Measurements from ENCODE around the gene SV2A. TPM values are rescaled to one million over a fixed set of nuclear protein-coding genes. Genes with fewer than 3 reads are reported as not detected.

Gene SV2A
- total RNA-seq, 1 donor: 23.2 TPM

GRCh38 chr1:149923626-149924025 is 6.0 kb upstream of the SV2A start:
- Histone ChIP-seq H2AFZ (ENCODE audit: low read length) (no peak overlapping the region), H3K27me3 (ENCODE audit: insufficient read depth, low read length) (no peaks in the 10 kb centered on the region), H3K79me2 (ENCODE audit: insufficient read depth, low read length) (peaks cover 34% of the 10 kb centered on the region), H3K4me3 (ENCODE audit: insufficient read depth, low read length) (no peak overlapping the region), H3K4me2 (ENCODE audit: insufficient read depth, low read length) (no peak overlapping the region), H4K20me1 (ENCODE audit: insufficient read depth, low read length) (peaks cover 30% of the 10 kb centered on the region), H3K4me1 (ENCODE audit: insufficient read depth, low read length) (peaks cover 17% of the 10 kb centered on the region), H3K9me3 (ENCODE audit: low read depth, low read length) (no peaks in the 10 kb centered on the region), H3K36me3 (ENCODE audit: insufficient read depth, low read length) (peaks cover 47% of the 10 kb centered on the region), H3K27ac (ENCODE audit: low read depth, low read length) (no peak overlapping the region)
- DNase-seq (ENCODE audit: insufficient read length, low spot score, missing footprints): no peak
- TF ChIP-seq, protein P1, sequence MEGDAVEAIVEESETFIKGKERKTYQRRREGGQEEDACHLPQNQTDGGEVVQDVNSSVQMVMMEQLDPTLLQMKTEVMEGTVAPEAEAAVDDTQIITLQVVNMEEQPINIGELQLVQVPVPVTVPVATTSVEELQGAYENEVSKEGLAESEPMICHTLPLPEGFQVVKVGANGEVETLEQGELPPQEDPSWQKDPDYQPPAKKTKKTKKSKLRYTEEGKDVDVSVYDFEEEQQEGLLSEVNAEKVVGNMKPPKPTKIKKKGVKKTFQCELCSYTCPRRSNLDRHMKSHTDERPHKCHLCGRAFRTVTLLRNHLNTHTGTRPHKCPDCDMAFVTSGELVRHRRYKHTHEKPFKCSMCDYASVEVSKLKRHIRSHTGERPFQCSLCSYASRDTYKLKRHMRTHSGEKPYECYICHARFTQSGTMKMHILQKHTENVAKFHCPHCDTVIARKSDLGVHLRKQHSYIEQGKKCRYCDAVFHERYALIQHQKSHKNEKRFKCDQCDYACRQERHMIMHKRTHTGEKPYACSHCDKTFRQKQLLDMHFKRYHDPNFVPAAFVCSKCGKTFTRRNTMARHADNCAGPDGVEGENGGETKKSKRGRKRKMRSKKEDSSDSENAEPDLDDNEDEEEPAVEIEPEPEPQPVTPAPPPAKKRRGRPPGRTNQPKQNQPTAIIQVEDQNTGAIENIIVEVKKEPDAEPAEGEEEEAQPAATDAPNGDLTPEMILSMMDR (IDR thresholded peaks at IDR 0.05; ENCODE audit: extremely low read depth, low read depth, low read length): no peak

DNA sequence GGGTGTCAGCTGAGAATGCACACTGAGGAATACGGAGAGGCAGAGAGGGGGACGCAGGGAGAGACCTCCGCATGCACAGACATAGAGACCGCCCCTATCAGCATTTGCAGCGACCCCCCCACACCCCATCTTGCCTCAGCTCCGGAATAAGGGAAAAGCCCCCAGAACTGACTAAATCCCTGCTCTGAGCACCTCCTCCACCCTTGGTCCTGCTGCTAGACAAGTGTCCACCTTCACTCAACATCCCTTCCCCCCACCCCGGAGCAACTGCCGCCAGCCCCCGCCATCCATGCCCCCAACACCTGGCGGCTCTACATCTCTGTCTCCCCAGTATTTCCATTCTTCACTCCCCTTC is 769 bp downstream of the SV2A start:
- peaks cover 8% of the 10 kb centered on the region for H3K4me1 ChIP-seq (ENCODE audit: insufficient read depth, low read length)
- no peak overlapping the region for H3K27ac ChIP-seq (ENCODE audit: low read depth, low read length)
- H2AFZ ChIP-seq (ENCODE audit: low read length): no peak overlapping the region
- H4K20me1 ChIP-seq (ENCODE audit: insufficient read depth, low read length): no peaks in the 10 kb centered on the region
- no peaks in the 10 kb centered on the region for H3K9me3 ChIP-seq (ENCODE audit: low read depth, low read length)
- H3K4me2 ChIP-seq (ENCODE audit: insufficient read depth, low read length): peak overlapping the region; percentile 83
- no peak for DNase-seq (ENCODE audit: insufficient read length, low spot score, missing footprints)
- TF ChIP-seq, protein P1 (IDR thresholded peaks at IDR 0.05; ENCODE audit: extremely low read depth, low read depth, low read length): no peak
- peaks cover 4% of the 10 kb centered on the region for H3K36me3 ChIP-seq (ENCODE audit: insufficient read depth, low read length)
- H3K79me2 ChIP-seq (ENCODE audit: insufficient read depth, low read length): peaks cover 9% of the 10 kb centered on the region
- H3K27me3 ChIP-seq (ENCODE audit: insufficient read depth, low read length): no peaks in the 10 kb centered on the region
- H3K4me3 ChIP-seq (ENCODE audit: insufficient read depth, low read length): peak overlapping the region; percentile 79

- Histone ChIP-seq H3K9me3 (ENCODE audit: low read depth, low read length) (no peaks in the 10 kb centered on the region), H3K27me3 (ENCODE audit: insufficient read depth, low read length) (no peaks in the 10 kb centered on the region), H3K4me2 (ENCODE audit: insufficient read depth, low read length) (peak overlapping the region; percentile 83), H4K20me1 (ENCODE audit: insufficient read depth, low read length) (no peaks in the 10 kb centered on the region), H3K4me3 (ENCODE audit: insufficient read depth, low read length) (peak overlapping the region; percentile 79), H3K4me1 (ENCODE audit: insufficient read depth, low read length) (peaks cover 8% of the 10 kb centered on the region), H2AFZ (ENCODE audit: low read length) (no peak overlapping the region), H3K36me3 (ENCODE audit: insufficient read depth, low read length) (peaks cover 2% of the 10 kb centered on the region), H3K79me2 (ENCODE audit: insufficient read depth, low read length) (peaks cover 9% of the 10 kb centered on the region), H3K27ac (ENCODE audit: low read depth, low read length) (no peak overlapping the region)
- TF ChIP-seq, protein P1 (IDR thresholded peaks at IDR 0.05; ENCODE audit: extremely low read depth, low read depth, low read length): no peak
- no peak for DNase-seq (ENCODE audit: insufficient read length, low spot score, missing footprints)
Observed at GRCh38 chr1:149916193-149916897, 1.3 kb downstream of the SV2A start.

- Histone ChIP-seq H2AFZ (ENCODE audit: low read length) (no peak overlapping the region), H4K20me1 (ENCODE audit: insufficient read depth, low read length) (no peaks in the 10 kb centered on the region), H3K27ac (ENCODE audit: low read depth, low read length) (no peak overlapping the region), H3K36me3 (ENCODE audit: insufficient read depth, low read length) (peaks cover 4% of the 10 kb centered on the region), H3K4me3 (ENCODE audit: insufficient read depth, low read length) (no peak overlapping the region), H3K4me2 (ENCODE audit: insufficient read depth, low read length) (no peak overlapping the region), H3K9me3 (ENCODE audit: low read depth, low read length) (no peaks in the 10 kb centered on the region), H3K27me3 (ENCODE audit: insufficient read depth, low read length) (no peaks in the 10 kb centered on the region), H3K4me1 (ENCODE audit: insufficient read depth, low read length) (peaks cover 8% of the 10 kb centered on the region), H3K79me2 (ENCODE audit: insufficient read depth, low read length) (peaks cover 9% of the 10 kb centered on the region)
- TF ChIP-seq, protein P1 (IDR thresholded peaks at IDR 0.05; ENCODE audit: extremely low read depth, low read depth, low read length): no peak
- DNase-seq (ENCODE audit: insufficient read length, low spot score, missing footprints): no peak
Observed at GRCh38 chr1:149915429-149916192, 2.0 kb downstream of the SV2A start.

All from osteoblast (primary cell).